ENCODE data around the gene PKIB.

PKIB gene

GRCh38 chr6:122736616-122737015 lies 126.4 kb downstream of the PKIB start:
- TF ChIP-seq EGR1 (IDR thresholded peaks at IDR 0.05) (no peak), MAX (IDR thresholded peaks at IDR 0.05) (no peak), FOXM1 (IDR thresholded peaks at IDR 0.05; ENCODE audit: borderline replicate concordance, low read depth) (no peak), TCF12 (IDR thresholded peaks at IDR 0.05; ENCODE audit: low read depth) (no peak), CEBPB (IDR thresholded peaks at IDR 0.05) (no peak), TAF1 (IDR thresholded peaks at IDR 0.05; ENCODE audit: low read depth) (no peak), ZBTB7A (IDR thresholded peaks at IDR 0.05; ENCODE audit: low read depth) (no peak), USF1 (IDR thresholded peaks at IDR 0.05) (no peak), YY1 (IDR thresholded peaks at IDR 0.05; ENCODE audit: low read depth) (no peak), REST (IDR thresholded peaks at IDR 0.05; ENCODE audit: low read depth) (no peak), CREB1 (IDR thresholded peaks at IDR 0.05; ENCODE audit: low read depth) (no peak), RAD21 (IDR thresholded peaks at IDR 0.05; ENCODE audit: low read depth) (no peak), NFIC (IDR thresholded peaks at IDR 0.05) (no peak), TEAD4 (IDR thresholded peaks at IDR 0.05) (no peak), EP300 (IDR thresholded peaks at IDR 0.05; ENCODE audit: borderline replicate concordance) (no peak)

GRCh38 chr6:122740091-122740490 lies 129.9 kb downstream of the PKIB start:
- TF ChIP-seq CREB1 (IDR thresholded peaks at IDR 0.05; ENCODE audit: low read depth) (no peak), ZBTB7A (IDR thresholded peaks at IDR 0.05; ENCODE audit: low read depth) (no peak), FOXM1 (IDR thresholded peaks at IDR 0.05; ENCODE audit: borderline replicate concordance, low read depth) (no peak), TEAD4 (IDR thresholded peaks at IDR 0.05) (no peak), YY1 (IDR thresholded peaks at IDR 0.05; ENCODE audit: low read depth) (no peak), TCF12 (IDR thresholded peaks at IDR 0.05; ENCODE audit: low read depth) (no peak), MAX (IDR thresholded peaks at IDR 0.05) (no peak)

GRCh38 chr6:122740936-122741335 lies 130.7 kb downstream of the PKIB start:
- TF ChIP-seq USF1 (IDR thresholded peaks at IDR 0.05) (no peak), EGR1 (IDR thresholded peaks at IDR 0.05) (no peak), EP300 (IDR thresholded peaks at IDR 0.05; ENCODE audit: borderline replicate concordance) (no peak), RAD21 (IDR thresholded peaks at IDR 0.05; ENCODE audit: low read depth) (no peak), CREB1 (IDR thresholded peaks at IDR 0.05; ENCODE audit: low read depth) (no peak), TAF1 (IDR thresholded peaks at IDR 0.05; ENCODE audit: low read depth) (no peak), REST (IDR thresholded peaks at IDR 0.05; ENCODE audit: low read depth) (no peak), ZBTB7A (IDR thresholded peaks at IDR 0.05; ENCODE audit: low read depth) (no peak), MAX (IDR thresholded peaks at IDR 0.05) (no peak), YY1 (IDR thresholded peaks at IDR 0.05; ENCODE audit: low read depth) (no peak), NFIC (IDR thresholded peaks at IDR 0.05) (no peak)

- peak; percentile 29; the same call in 1 of the 2 replicates for TF ChIP-seq RAD21 (IDR thresholded peaks at IDR 0.05; ENCODE audit: low read depth)
Measured at GRCh38 chr6:122744247-122744646, 134.0 kb downstream of the PKIB start.

GRCh38 chr6:122746688-122747087 lies 136.5 kb downstream of the PKIB start:
- TF ChIP-seq CREB1 (IDR thresholded peaks at IDR 0.05; ENCODE audit: low read depth) (no peak), MAX (IDR thresholded peaks at IDR 0.05) (no peak), REST (IDR thresholded peaks at IDR 0.05; ENCODE audit: low read depth) (no peak), CEBPB (IDR thresholded peaks at IDR 0.05) (no peak), RAD21 (IDR thresholded peaks at IDR 0.05; ENCODE audit: low read depth) (no peak), FOXM1 (IDR thresholded peaks at IDR 0.05; ENCODE audit: borderline replicate concordance, low read depth) (no peak), EP300 (IDR thresholded peaks at IDR 0.05; ENCODE audit: borderline replicate concordance) (no peak), TEAD4 (IDR thresholded peaks at IDR 0.05) (no peak), EGR1 (IDR thresholded peaks at IDR 0.05) (no peak), TCF12 (IDR thresholded peaks at IDR 0.05; ENCODE audit: low read depth) (no peak), YY1 (IDR thresholded peaks at IDR 0.05; ENCODE audit: low read depth) (no peak), NFIC (IDR thresholded peaks at IDR 0.05) (no peak), ZBTB7A (IDR thresholded peaks at IDR 0.05; ENCODE audit: low read depth) (no peak), USF1 (IDR thresholded peaks at IDR 0.05) (no peak), TAF1 (IDR thresholded peaks at IDR 0.05; ENCODE audit: low read depth) (no peak)

Measured in Ishikawa (cell line).